WTC11 (cell line): ENCODE data around the gene PLD5.

Source experiments
- ETV6 ChIP-seq: sonication (generic); formaldehyde crosslinking; IDR thresholded peaks from 2 replicates; pipeline ENCODE4 v1.8.1; 2022; ENCODE audit warnings: mild to moderate bottlenecking, missing genetic modification reagents
- SOX15 ChIP-seq: fragments of 250-450 bp; sonication (Bioruptor Pico); IDR thresholded peaks from 2 replicates; pipeline ENCODE4 v1.9.0; 2021; ENCODE audit warnings: mild to moderate bottlenecking
- TCF7 ChIP-seq: sonication (generic); formaldehyde crosslinking; IDR thresholded peaks from 2 replicates; pipeline ENCODE4 v1.8.0; 2022; ENCODE audit warnings: mild to moderate bottlenecking, low read depth, missing genetic modification reagents, moderate library complexity
- TF ChIP-seq, protein P1 (sequence below): fragments of 200-600 bp; IDR thresholded peaks from 2 replicates; pipeline ENCODE4 v1.8.0; 2022; ENCODE audit warnings: antibody characterized with exemption
- TF ChIP-seq, protein P2 (sequence below): sonication (generic); formaldehyde crosslinking; conservative IDR thresholded peaks from 2 replicates; pipeline ENCODE4 v1.8.1; 2023; ENCODE audit warnings: mild to moderate bottlenecking, low read depth, missing genetic modification reagents, moderate library complexity

DNA sequence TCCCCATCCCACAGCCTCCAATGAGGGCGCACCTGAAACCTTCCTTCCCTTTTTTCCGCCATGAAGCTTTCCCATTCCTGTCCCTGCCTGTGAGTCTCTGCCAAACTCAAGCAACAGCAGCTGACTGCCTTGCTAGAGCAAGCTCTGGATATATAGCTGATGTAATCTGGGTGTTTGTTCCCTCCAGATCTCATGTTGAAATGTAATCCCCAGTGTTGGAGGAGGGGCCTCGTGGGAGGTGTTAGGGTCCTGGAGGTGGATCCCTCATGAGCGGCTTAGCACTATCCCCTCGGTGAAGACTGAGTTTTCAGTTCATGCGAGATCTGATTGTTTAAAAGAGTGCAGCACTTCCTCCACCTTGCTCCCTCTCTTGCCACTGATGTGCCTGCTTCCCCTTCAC, 321.2 kb downstream of the PLD5 start:
- TF ChIP-seq, protein P1, sequence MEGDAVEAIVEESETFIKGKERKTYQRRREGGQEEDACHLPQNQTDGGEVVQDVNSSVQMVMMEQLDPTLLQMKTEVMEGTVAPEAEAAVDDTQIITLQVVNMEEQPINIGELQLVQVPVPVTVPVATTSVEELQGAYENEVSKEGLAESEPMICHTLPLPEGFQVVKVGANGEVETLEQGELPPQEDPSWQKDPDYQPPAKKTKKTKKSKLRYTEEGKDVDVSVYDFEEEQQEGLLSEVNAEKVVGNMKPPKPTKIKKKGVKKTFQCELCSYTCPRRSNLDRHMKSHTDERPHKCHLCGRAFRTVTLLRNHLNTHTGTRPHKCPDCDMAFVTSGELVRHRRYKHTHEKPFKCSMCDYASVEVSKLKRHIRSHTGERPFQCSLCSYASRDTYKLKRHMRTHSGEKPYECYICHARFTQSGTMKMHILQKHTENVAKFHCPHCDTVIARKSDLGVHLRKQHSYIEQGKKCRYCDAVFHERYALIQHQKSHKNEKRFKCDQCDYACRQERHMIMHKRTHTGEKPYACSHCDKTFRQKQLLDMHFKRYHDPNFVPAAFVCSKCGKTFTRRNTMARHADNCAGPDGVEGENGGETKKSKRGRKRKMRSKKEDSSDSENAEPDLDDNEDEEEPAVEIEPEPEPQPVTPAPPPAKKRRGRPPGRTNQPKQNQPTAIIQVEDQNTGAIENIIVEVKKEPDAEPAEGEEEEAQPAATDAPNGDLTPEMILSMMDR: no peak
- TF ChIP-seq ETV6 (CRISPR knock-in tag): no peak
- no peak for TF ChIP-seq TCF7 (CRISPR knock-in tag)
- TF ChIP-seq, protein P2, sequence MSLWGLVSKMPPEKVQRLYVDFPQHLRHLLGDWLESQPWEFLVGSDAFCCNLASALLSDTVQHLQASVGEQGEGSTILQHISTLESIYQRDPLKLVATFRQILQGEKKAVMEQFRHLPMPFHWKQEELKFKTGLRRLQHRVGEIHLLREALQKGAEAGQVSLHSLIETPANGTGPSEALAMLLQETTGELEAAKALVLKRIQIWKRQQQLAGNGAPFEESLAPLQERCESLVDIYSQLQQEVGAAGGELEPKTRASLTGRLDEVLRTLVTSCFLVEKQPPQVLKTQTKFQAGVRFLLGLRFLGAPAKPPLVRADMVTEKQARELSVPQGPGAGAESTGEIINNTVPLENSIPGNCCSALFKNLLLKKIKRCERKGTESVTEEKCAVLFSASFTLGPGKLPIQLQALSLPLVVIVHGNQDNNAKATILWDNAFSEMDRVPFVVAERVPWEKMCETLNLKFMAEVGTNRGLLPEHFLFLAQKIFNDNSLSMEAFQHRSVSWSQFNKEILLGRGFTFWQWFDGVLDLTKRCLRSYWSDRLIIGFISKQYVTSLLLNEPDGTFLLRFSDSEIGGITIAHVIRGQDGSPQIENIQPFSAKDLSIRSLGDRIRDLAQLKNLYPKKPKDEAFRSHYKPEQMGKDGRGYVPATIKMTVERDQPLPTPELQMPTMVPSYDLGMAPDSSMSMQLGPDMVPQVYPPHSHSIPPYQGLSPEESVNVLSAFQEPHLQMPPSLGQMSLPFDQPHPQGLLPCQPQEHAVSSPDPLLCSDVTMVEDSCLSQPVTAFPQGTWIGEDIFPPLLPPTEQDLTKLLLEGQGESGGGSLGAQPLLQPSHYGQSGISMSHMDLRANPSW (CRISPR knock-in tag): no peak
- TF ChIP-seq SOX15 (CRISPR knock-in tag): no peak
